Stimulated activated naive CD8-positive, alpha-beta T cell treated with anti-CD3 and anti-CD28 coated beads, Interleukin-15, Interleukin-2, amounts not matched to agents 100 ng/mL and 50 ng/mL, for 24 hours (primary cell): Measurements from ENCODE around the gene ZPBP2.
"Not testable (repeated sequence)": the region's sequence is repeated elsewhere in the genome, so short reads cannot be mapped to it uniquely, and the experiment has no call there.

ENCODE experiments used
- H3K27ac Mint-ChIP-seq: one replicate; pipeline ENCODE4 v1.8.0; 2021; ENCODE audit warnings: mild to moderate bottlenecking, mixed read lengths
- H3K27me3 Mint-ChIP-seq: one replicate; pipeline ENCODE4 v1.8.0; 2021; ENCODE audit warnings: mixed read lengths
- H3K36me3 Mint-ChIP-seq: one replicate; pipeline ENCODE4 v1.8.0; 2021; ENCODE audit warnings: low read depth, mixed read lengths
- H3K4me1 Mint-ChIP-seq: one replicate; pipeline ENCODE4 v1.8.0; 2021; ENCODE audit warnings: low read depth, mixed read lengths
- H3K4me3 Mint-ChIP-seq: one replicate; pipeline ENCODE4 v1.8.0; 2021; ENCODE audit warnings: mild to moderate bottlenecking, mixed read lengths
- H3K9me3 Mint-ChIP-seq: one replicate; pipeline ENCODE4 v1.8.0; 2021; ENCODE audit warnings: mixed read lengths

ZPBP2 gene

DNA sequence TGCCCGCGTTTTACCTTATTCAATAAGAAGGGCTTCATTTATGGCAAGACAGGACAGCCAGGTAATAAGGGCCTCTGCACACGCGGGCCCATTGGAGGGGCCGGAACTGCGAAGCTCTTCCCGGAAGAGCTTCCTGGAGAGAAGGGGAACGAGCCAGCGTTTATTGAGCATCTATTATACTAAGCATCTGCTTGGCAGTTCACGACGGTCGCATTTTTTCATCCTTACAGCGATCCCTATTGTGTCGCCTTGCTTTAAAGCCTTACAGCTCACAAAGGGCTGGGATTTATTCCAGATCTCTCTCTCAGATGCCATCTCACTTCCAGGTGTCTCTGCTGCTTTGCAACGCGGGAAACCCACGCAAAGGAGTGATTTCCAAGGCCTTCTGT lies 546 bp downstream of the ZPBP2 start:
- H3K4me3 Mint-ChIP-seq, result peak overlapping the region; percentile 9
- peak overlapping the region; percentile 77 for H3K27ac Mint-ChIP-seq
- H3K27me3 Mint-ChIP-seq, result no peaks in the 10 kb centered on the region
- H3K36me3 Mint-ChIP-seq, result peaks cover 1% of the 10 kb centered on the region
- H3K9me3 Mint-ChIP-seq, result no peaks in the 10 kb centered on the region
- H3K4me1 Mint-ChIP-seq, result peaks cover 62% of the 10 kb centered on the region

DNA sequence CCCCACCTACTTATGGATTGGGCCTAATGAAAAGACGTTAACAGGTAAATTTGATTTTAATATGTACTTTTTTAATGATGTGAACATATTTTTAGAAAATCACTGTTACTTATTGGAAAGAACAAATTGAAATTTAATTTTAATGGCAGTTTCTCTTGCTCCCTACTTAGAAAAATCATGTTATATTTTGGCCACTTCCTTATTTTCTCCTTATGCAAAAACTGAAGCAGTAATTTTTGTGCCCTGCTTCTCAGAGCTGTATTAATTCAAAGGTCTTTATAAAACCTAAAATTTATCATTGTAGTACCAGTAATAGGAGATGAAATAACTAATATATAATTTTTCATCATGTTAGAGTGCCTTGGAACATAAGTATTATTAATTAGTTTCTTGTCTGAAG lies 2.8 kb downstream of the ZPBP2 start:
- Mint-ChIP-seq H3K4me1 (peaks cover 45% of the 10 kb centered on the region), H3K27me3 (no peaks in the 10 kb centered on the region)

DNA sequence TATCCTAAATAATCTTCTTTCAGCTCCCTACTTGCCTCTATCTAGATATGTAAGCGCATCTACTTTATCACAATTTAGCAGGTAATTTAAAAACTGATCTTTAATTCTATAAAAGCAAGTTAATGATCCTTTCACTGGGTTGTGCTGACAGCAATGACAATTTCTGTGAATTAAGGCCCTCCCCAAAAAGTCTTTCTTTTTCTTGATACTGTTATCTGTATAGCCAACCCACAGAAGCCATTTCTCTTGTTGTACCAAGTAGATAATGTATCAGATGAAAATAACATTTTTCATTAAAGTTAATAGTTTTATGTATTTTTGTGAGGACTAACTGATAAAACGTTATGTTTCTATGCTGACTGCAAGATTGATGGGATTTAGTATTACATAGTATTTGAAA lies 3.8 kb downstream of the ZPBP2 start:
- Mint-ChIP-seq H3K9me3 (no peaks in the 10 kb centered on the region), H3K4me1 (peaks cover 35% of the 10 kb centered on the region), H3K27ac (no peak overlapping the region), H3K36me3 (no peaks in the 10 kb centered on the region), H3K4me3 (no peak overlapping the region), H3K27me3 (no peaks in the 10 kb centered on the region)

More for the DNA sequence above, 2.8 kb downstream of the ZPBP2 start:
- Mint-ChIP-seq H3K4me3 (no peak overlapping the region), H3K9me3 (no peaks in the 10 kb centered on the region), H3K36me3 (no peaks in the 10 kb centered on the region), H3K27ac (no peak overlapping the region)

DNA sequence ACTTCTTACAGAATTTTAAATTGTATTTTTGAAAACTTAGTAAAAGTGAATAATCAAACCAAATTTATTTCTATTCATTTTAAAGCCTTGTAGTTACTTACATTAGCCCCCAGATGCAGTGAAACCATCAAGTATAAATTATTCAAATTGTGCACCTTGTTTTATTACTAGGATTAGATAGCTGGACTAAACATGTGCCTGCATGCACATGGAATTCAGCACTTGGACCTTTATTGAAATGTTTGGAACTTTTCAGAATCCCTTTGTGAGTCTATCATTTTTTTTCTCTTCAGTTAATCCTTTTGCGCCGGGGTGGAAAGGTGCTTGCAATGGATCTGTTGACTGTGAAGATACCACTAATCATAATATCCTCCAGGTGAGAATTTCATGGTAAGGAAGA lies 4.7 kb downstream of the ZPBP2 start:
- Mint-ChIP-seq H3K4me1 (peaks cover 25% of the 10 kb centered on the region), H3K27ac (no peak overlapping the region), H3K27me3 (no peaks in the 10 kb centered on the region), H3K36me3 (no peaks in the 10 kb centered on the region), H3K9me3 (no peaks in the 10 kb centered on the region), H3K4me3 (no peak overlapping the region)

DNA sequence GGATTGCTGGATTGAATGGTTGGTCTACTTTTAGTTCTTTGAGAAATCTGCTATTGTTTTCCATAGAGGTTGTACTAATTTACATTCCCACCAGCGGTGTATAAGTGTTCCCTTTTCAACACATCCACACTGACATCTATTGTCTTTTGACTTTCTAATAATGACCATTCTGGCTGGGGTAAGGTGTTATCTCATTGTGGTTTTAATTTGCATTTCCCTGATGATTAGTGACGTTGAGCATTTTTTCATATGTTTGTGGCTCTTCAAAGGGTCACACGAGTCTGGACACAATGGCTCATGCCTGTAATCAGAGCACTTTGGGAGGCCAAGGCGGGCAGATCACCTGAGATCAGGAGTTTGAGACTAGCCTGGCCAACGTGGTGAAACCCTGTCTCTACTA lies 18.1 kb downstream of the ZPBP2 start:
- H3K9me3 Mint-ChIP-seq, H3K27me3 Mint-ChIP-seq, H3K27ac Mint-ChIP-seq: not testable (repeated sequence)

DNA sequence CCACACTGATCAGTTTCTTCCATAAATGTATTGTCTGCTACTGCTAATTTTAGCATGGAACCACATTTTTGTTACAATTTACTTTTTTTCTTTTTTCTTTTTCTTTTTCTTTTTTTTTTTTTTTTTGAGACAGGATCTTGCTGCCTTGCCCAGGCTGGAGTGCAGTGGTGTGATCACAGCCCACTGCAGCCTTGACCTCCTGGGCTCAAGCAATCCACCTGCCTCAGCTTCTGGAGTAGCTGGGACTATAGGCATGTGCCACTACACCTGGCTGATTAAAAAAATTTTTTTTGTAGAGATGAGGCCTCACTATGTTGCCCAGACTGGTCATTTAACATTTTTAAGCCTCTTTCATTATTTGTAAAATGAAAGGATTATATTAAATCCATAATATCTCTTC lies 19.1 kb downstream of the ZPBP2 start:
- H3K4me3 Mint-ChIP-seq, result no peak overlapping the region
- H3K27ac Mint-ChIP-seq, result no peak overlapping the region
- no peaks in the 10 kb centered on the region for H3K9me3 Mint-ChIP-seq
- peaks cover 8% of the 10 kb centered on the region for H3K27me3 Mint-ChIP-seq
- no peaks in the 10 kb centered on the region for H3K4me1 Mint-ChIP-seq
- H3K36me3 Mint-ChIP-seq, result no peaks in the 10 kb centered on the region

More for the DNA sequence above, 18.1 kb downstream of the ZPBP2 start:
- H3K4me1 Mint-ChIP-seq, H3K4me3 Mint-ChIP-seq, H3K36me3 Mint-ChIP-seq: not testable (repeated sequence)

DNA sequence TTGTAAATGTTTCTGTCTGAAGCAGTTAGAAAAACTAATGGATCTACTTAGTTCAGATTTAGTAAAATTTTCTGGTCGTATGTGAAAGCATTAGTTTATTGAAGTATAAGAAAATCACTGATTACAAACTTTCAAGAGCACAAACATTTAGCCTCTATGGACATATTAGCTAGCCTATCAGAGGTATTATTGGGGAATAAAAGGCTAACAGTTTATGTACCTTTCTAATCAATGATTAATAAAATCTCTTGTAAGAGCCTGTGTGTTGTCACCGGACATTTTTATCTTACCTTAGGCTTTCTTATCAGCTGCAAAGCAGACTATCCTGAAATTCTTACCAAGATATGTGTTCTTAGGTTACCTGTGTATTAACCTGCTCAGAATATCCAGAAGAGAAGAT lies 21.2 kb downstream of the ZPBP2 start:
- Mint-ChIP-seq H3K4me1 (no peaks in the 10 kb centered on the region), H3K27ac (no peak overlapping the region), H3K4me3 (no peak overlapping the region), H3K27me3 (peaks cover 8% of the 10 kb centered on the region), H3K9me3 (no peaks in the 10 kb centered on the region), H3K36me3 (no peaks in the 10 kb centered on the region)

DNA sequence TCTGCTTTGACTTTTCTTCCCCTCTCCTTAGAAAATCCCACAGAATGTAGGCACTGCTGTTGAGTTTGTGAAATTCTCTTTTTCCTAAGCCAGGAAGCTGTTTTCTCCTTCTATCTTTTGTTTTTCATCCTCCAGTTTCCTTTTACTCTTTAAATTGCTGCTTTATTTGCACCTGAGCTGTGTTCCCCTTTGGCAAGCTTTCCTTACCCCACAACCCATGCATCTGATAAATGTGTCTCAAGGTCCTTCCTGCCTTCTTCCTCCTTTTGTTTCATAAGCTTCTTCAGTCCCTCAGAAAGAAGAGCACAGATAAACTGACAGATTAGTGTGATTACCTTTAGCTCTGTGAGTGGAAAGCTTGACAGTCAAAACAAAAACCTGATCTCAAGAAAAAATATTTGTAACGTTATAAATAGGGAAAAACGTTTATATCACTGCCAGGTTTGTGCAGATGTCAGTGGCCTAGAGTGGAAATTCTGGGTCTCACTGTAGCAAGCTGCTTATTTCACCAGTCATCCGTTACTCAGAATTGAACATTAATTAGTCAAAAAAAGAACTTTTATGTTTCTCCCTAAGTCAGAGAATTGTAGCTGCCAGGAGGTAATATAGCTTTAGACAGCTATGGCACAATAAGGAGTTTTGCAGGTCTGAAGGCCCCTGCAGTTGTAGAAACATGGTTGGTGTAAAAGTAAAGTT lies 26.8 kb downstream of the ZPBP2 start:
- H3K4me1 Mint-ChIP-seq, result peaks cover 11% of the 10 kb centered on the region
- H3K9me3 Mint-ChIP-seq, result no peaks in the 10 kb centered on the region
- H3K27me3 Mint-ChIP-seq, result no peaks in the 10 kb centered on the region
- no peak overlapping the region for H3K27ac Mint-ChIP-seq
- H3K4me3 Mint-ChIP-seq, result no peak overlapping the region
- peaks cover 6% of the 10 kb centered on the region for H3K36me3 Mint-ChIP-seq

DNA sequence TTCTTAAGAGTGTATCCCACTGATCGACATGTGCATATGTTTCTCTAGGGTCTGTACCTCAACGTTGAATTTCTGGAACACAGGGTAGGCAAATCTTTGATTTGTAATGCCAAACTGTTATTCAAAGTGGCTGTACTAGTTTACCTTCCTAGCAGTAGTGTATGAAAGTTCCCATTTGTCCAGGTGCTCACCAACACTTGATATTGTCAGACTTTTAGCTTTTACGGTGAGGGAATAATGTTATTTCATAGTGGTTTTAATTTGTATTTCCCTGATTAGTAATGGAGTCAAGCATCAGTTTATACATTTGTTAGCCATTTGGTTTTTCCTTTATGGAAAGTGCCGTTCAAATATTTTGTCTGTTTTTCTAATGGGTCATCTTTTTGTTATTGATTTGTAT lies 30.1 kb downstream of the ZPBP2 start:
- H3K36me3 Mint-ChIP-seq, result peaks cover 6% of the 10 kb centered on the region
- peaks cover 13% of the 10 kb centered on the region for H3K4me1 Mint-ChIP-seq
- no peak overlapping the region for H3K4me3 Mint-ChIP-seq
- no peaks in the 10 kb centered on the region for H3K27me3 Mint-ChIP-seq
- no peaks in the 10 kb centered on the region for H3K9me3 Mint-ChIP-seq
- no peak overlapping the region for H3K27ac Mint-ChIP-seq

DNA sequence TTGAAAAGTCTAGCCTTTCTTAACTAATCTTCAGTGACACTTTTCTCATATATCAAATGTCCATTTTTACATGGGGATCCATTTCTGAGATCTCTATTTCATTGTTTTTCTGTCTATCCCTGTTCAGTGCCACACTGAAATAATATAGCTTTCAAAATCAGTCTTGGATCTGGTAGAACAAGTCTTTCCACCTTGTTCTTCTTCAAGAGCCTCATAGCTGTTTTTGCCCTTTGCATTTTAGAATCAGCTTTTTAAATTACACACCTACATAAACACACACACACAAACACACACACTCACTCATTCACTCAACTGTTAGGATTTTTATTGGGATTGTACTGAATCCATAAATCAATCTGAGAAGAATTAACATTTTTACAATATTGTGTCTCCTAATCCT lies 31.2 kb downstream of the ZPBP2 start:
- Mint-ChIP-seq H3K4me3 (no peak overlapping the region), H3K27me3 (no peaks in the 10 kb centered on the region), H3K9me3 (no peaks in the 10 kb centered on the region), H3K4me1 (peaks cover 25% of the 10 kb centered on the region), H3K27ac (no peak overlapping the region), H3K36me3 (peaks cover 11% of the 10 kb centered on the region)

DNA sequence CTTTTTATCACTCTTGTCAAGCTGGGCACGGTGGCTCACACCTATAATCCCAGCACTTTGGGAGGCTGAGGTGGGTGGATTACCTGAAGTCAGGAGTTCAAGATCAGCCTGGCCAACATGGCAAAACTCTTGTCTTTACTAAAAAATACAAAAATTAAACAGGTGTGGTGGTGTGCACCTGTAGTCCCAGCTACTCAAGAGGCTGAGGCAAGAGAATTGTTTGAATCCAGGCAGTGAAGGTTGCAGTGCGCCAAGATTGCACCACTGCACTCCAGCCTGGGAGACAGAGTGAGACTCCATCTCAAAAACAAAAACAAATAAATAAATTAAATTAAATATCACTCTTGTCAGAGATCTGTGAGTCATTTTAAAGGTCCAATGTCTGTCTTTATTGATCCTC lies 34.0 kb downstream of the ZPBP2 start:
- H3K36me3 Mint-ChIP-seq, result peaks cover 29% of the 10 kb centered on the region
- peaks cover 17% of the 10 kb centered on the region for H3K4me1 Mint-ChIP-seq
- H3K27ac Mint-ChIP-seq, H3K9me3 Mint-ChIP-seq, H3K4me3 Mint-ChIP-seq, H3K27me3 Mint-ChIP-seq: not testable (repeated sequence)

DNA sequence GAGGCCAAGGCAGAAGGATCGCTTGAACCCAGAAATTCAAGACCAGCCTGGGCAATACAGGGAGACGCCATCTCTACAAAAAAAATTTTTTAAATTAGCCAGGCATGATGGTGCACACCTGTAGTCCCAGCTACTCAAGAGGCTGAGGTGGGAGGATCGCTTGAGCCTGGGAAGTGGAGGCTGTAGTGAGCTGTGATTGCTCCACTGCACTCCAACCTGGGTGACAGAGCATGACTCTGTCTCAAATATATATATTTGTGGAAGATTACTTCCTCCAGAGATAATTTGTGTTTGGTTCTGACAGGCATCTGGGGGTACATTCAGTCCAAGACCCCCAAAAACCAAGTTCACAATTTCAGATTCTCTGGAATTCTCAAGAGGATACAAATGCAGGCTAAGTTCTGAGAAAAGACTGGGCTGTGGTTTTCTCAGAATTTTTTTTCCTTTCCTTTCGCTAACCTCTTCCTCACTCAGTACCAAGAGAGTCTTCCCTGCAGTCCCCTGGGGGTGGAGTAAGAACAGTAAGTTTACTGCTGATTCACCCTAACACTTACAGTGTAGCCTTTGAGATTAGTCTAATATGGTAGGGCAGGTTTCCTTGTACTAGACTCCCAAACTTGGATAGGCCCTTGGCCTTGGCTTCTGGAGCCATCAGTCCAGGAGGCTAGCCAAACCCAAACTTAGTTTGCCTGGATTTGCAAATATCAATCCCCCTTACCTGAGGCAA lies 35.3 kb downstream of the ZPBP2 start:
- H3K27me3 Mint-ChIP-seq, result no peaks in the 10 kb centered on the region
- peaks cover 17% of the 10 kb centered on the region for H3K4me1 Mint-ChIP-seq
- H3K27ac Mint-ChIP-seq, result peak overlapping the region; percentile 61
- H3K9me3 Mint-ChIP-seq, result no peaks in the 10 kb centered on the region
- no peak overlapping the region for H3K4me3 Mint-ChIP-seq
- peaks cover 31% of the 10 kb centered on the region for H3K36me3 Mint-ChIP-seq

DNA sequence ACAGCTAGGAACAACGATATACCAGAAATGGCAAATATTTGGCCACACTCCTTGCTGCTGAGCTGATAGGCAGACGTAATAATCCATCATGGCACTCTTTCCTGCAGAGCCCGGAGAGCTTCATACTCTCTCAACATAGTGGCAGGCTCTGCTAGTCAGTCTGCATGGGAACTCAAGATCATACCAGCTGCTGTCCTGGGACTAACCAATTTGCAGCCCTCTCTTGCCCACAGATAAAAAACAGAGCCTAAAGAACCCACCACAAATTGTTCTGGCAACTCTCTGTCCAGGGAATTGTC lies 36.9 kb downstream of the ZPBP2 start:
- Mint-ChIP-seq H3K36me3 (peaks cover 33% of the 10 kb centered on the region), H3K9me3 (no peaks in the 10 kb centered on the region), H3K27me3 (no peaks in the 10 kb centered on the region), H3K4me1 (peaks cover 17% of the 10 kb centered on the region), H3K4me3 (no peak overlapping the region), H3K27ac (no peak overlapping the region)

DNA sequence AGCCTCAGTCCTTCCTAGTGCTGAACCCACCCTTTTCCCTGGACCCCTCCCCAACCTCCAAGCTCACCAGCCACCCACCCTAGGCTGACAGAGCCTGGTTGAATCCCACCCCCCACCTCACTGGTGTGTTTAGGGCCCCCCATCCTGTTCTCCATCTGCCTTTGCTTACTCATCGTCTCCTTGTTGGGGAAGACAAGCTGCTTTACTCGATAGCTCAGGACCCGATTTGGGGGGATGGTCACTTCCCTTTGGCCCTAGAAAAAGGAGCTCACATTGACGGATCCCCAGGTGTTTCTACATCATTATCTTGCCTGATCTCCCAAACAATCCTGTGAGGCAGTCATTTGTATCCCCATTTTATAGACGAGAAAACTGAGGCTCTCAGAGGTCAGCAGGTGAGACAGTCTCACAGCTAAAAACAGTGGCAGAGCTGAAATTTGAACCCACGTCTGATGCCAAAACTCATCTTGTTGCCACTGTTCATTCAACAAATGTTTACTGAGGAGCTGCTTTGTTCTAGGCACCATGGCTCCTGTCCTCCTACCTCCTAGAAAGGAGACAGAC lies 40.9 kb downstream of the ZPBP2 start:
- Mint-ChIP-seq H3K27me3 (no peaks in the 10 kb centered on the region), H3K9me3 (no peaks in the 10 kb centered on the region), H3K4me1 (peaks cover 7% of the 10 kb centered on the region), H3K27ac (no peak overlapping the region), H3K4me3 (no peak overlapping the region), H3K36me3 (peaks cover 41% of the 10 kb centered on the region)

DNA sequence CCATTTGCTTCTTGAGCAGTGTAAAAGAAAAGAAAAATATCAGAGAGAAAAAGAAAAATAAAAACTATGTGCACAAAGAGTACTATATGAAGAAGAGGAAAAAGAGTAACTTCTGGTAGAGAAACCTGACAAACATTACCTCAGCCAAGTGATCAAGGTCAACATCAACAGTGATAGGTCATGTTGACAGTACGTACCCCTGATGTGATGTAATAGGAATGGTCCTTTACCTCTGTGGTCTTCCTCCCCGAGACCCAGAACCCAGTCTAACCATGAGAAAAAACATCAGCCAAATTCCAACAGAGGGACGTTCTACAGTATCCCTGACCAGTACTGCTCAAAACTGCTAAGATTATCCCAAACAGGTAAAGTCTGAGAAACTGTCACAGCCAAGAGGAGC lies 46.0 kb downstream of the ZPBP2 start:
- no peaks in the 10 kb centered on the region for H3K27me3 Mint-ChIP-seq
- H3K36me3 Mint-ChIP-seq, result peaks cover 42% of the 10 kb centered on the region
- H3K27ac Mint-ChIP-seq, result peak overlapping the region; percentile 28
- peaks cover 26% of the 10 kb centered on the region for H3K4me1 Mint-ChIP-seq
- H3K4me3 Mint-ChIP-seq, result no peak overlapping the region
- H3K9me3 Mint-ChIP-seq, result no peaks in the 10 kb centered on the region

DNA sequence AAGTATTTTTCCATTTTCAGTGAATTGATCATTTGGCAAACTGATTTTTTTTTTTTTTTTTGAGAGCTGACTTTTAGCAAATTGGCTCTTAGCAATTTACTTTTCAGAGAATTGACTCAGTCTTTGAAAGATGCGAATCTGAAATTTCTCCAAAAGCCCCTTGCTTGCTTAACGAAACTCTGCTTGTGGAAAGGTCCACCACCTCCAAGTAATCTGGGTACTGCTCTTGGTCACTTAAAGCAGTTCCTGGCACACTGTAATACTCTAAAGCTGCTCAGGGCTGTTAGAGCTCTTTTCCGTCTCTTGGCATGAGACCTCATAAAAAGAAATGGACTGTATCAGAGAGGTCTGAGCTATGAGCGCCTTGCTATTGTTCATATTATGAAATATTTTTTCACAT lies 47.6 kb downstream of the ZPBP2 start:
- Mint-ChIP-seq H3K4me3 (no peak overlapping the region), H3K9me3 (no peaks in the 10 kb centered on the region), H3K4me1 (peaks cover 37% of the 10 kb centered on the region), H3K27ac (no peak overlapping the region), H3K27me3 (no peaks in the 10 kb centered on the region), H3K36me3 (peaks cover 39% of the 10 kb centered on the region)
